GM12892 (cell line): Measurements from ENCODE around the gene NRARP.

Source experiments
- POLR2A ChIP-seq: IDR thresholded peaks from 2 replicates; pipeline ENCODE4 v1.6.1; 2011; ENCODE audit warnings: low read depth, low read length, control low read depth
- POLR2AphosphoS5 ChIP-seq: IDR thresholded peaks from 2 replicates; pipeline ENCODE4 v1.6.1; 2011; ENCODE audit warnings: low read depth, low read length, control low read depth
- TAF1 ChIP-seq: IDR thresholded peaks from 2 replicates; pipeline ENCODE4 v1.6.1; 2011; ENCODE audit warnings: low read depth, mild to moderate bottlenecking, control low read depth, low read length, borderline replicate concordance

DNA sequence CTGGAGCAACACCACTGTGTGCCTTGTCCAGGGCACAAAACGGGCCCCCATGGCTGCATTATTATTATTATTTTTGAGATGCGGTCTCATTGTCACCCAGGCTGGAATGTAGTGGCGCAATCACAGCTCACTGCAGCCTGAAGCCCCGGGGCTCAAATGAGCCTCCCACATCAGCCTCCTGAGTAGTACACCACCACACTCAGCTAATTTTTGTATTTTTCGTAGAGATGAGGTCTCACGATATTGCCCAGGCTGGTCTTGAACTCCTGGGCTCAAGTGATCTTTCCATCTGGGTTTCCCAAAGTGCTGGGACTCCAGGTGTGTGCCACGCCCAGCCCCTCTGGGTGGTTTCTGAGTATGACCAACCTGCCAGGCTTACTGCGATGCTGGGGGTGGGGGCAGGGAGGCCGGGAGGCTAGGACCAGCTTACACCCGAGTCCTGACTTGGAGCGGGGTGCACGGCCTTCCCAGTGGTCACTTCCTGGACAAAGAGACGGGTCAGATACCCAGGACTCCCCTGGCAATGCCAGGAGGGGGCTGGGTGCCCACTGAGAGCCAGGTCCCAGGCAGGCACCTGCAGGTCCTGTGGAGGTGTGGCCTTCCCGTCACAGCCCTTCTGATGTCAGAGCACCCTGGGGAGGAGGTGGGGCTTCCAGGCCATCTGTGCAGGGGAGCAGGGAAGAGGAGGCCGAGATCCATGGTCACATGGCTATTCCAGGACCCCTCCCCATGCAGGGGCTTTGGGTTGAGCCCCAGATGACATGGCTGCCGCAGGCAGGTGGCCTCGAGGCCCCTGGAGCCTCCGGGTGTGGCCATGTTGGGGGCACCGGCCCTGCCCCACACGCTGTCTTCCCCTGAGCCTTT is 8.3 kb upstream of the NRARP start:
- TF ChIP-seq POLR2A = no peak
- TF ChIP-seq TAF1 = no peak
- TF ChIP-seq POLR2AphosphoS5 = no peak
